AG04449 (cell line): Measurements from ENCODE around the gene SNHG17.
A peak's percentile ranks its signal among the peaks of the same experiment; 100 is the strongest.

ENCODE experiments used
- CTCF ChIA-PET: fragments of 350-600 bp; formaldehyde crosslinking; extraction: SDS; loops from one replicate; lab custom pipeline; 2021; ENCODE audit warnings: antibody characterized with exemption; lab: Yijun Ruan, JAX
- POLR2A ChIA-PET: fragments of 400-600, 350-600 bp; formaldehyde crosslinking; extraction: SDS; loops from one replicate; lab custom pipeline; 2020; ENCODE audit warnings: antibody characterized with exemption, inconsistent platforms; lab: Yijun Ruan, JAX
- DNase-seq: peaks from one replicate; pipeline ENCODE4 v3.0.0-alpha.2; 2010; ENCODE audit warnings: low read depth, low spot score
- H3K4me3 ChIP-seq: 2 replicates; pipeline ENCODE4 v1.5.1; 2011; ENCODE audit warnings: low read depth, mild to moderate bottlenecking, control low read depth, low read length
- TF ChIP-seq, protein P1 (sequence below): IDR thresholded peaks from one replicate; pipeline ENCODE4 v1.5.1; 2011; ENCODE audit warnings: mild to moderate bottlenecking, moderate library complexity, low read length, control low read depth, inconsistent platforms; ENCODE audit not compliant: insufficient read depth; ENCODE audit errors: missing control alignments

The SNHG17 gene

DNA sequence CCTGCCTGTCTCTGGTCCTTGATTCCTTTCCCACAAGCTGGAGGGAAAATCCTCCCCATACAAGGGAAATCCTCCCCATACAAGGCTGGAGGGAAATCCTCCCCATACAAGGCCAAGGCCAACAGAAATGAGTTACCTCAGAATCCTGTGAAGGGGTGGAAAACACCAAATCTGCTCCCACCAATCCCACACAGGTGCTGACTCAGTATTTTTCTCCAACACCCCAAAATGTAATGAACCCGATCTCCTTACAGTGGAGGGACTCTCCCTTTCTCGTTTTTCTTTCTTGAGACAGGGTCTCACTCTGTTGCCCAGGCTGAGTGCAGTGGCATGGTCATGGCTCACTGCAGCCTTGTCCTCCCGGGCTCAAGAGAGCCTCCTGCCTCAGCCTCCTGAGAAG is 6.3 kb downstream of the SNHG17 start:
- ChIA-PET CTCF (interaction anchor here (10.8 kb wide), 1 partner anchor 17 kb away, joined by 268 read pairs; no protein-coding TSS in a partner anchor), POLR2A (no interaction called here)
- DNase-seq, result no peak
- H3K4me3 ChIP-seq, result no peak overlapping the region
- TF ChIP-seq, protein P1, sequence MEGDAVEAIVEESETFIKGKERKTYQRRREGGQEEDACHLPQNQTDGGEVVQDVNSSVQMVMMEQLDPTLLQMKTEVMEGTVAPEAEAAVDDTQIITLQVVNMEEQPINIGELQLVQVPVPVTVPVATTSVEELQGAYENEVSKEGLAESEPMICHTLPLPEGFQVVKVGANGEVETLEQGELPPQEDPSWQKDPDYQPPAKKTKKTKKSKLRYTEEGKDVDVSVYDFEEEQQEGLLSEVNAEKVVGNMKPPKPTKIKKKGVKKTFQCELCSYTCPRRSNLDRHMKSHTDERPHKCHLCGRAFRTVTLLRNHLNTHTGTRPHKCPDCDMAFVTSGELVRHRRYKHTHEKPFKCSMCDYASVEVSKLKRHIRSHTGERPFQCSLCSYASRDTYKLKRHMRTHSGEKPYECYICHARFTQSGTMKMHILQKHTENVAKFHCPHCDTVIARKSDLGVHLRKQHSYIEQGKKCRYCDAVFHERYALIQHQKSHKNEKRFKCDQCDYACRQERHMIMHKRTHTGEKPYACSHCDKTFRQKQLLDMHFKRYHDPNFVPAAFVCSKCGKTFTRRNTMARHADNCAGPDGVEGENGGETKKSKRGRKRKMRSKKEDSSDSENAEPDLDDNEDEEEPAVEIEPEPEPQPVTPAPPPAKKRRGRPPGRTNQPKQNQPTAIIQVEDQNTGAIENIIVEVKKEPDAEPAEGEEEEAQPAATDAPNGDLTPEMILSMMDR, result no peak

DNA sequence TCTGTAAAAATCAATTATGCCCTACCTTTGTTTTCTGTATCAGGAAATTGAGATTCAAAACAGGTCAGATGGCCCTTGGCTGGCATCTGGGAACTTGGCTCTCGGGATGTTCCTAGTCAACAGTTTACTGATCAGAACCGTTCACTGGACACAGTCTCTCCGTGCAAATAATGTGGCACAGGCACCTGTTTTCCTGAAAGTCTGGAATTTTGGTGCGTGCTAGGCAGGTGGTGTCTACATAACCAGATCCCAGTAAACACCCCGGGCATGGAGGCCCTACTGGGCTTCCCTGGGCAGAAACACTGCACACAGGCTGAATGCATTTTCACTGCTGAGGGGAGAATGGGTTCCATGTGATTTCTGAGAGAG is 7.5 kb downstream of the SNHG17 start:
- POLR2A ChIA-PET, result interaction anchor here (1.1 kb wide), 1 partner anchor 19 kb away, joined by 3 read pairs; no protein-coding TSS in a partner anchor
- CTCF ChIA-PET, result interaction anchor here (1.3 to 10.8 kb wide), 3 partner anchors 7 to 18 kb away, joined by 4 to 268 read pairs (median 38); partner anchors contain the start of gene SNHG17
- TF ChIP-seq, protein P1, result no peak
- DNase-seq, result no peak
- no peak overlapping the region for H3K4me3 ChIP-seq

DNA sequence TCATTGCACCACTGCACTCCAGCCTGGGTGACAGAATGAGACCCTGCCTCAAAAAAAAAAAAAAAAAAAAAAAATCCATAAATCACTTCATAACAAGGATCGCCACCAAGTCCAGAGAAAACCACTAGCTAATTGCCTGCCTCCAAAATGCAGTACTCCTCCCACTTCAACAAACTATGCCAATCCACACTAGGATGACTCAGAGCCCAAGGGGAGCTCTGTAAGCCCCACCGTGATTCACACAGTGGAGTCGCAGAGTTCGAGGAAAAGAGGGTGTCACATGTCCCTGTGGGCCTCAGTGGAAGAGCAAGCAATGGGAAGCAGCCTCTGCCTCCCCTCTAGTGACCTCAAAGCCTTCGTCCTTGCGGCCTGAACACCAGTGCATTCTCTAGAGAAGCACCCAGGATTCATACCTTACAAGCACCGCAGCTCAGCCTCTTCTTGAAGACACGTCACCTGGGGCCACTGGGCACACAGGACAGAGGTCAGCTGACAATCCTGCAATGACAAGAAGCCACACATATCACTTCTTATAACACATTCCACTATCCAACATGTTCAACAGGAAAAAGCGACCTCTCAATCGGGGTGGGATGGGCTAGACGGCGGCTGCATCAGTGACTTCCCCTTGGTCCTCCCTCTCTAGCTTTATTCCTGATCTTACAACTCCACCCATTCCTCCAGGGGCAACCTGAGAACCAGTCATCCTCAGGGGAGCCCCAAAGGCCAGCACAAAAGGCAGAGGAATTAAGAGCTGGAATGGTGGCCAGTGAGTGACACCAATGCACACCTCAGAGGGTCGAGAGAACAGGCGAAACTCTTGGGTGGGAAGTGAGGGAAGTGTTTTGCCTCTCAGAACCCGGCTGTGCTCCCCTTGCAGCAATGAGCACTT is 8.9 kb downstream of the SNHG17 start:
- DNase-seq, result peak; percentile 66
- no peak overlapping the region for H3K4me3 ChIP-seq
- TF ChIP-seq, protein P1, result no peak
- ChIA-PET CTCF (interaction anchor here (1.0 to 10.8 kb wide), 5 partner anchors 9 to 19 kb away, joined by 4 to 268 read pairs (median 5); partner anchors contain the start of gene SNHG17), POLR2A (interaction anchor here (0.5 to 2.4 kb wide), 5 partner anchors 8 to 1796 kb away, joined by 3 to 31 read pairs (median 6); partner anchors contain the start of gene SNHG17)

DNA sequence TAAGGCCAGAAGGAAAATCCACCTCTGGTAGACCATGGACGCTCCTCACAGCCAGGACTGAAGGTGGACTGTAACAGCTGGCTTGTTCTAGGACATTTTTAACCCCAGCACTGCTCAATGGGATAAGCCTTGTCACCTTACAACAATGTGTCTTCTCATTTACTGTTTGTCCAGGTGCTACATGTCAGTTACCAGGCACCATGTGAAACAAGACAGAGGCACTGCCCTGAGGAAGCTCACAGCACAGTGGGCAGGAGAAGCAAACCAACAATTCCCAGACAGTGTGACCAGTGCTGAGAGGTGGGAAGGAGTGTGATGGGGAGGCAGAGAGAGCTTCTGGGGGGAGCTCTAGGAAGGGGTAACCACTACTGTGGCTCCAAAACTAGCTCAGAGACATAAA is 10.7 kb downstream of the SNHG17 start:
- TF ChIP-seq, protein P1, result no peak
- DNase-seq, result no peak
- ChIA-PET POLR2A (no interaction called here), CTCF (interaction anchor here (0.9 to 5.4 kb wide), 4 partner anchors 10 to 22 kb away, joined by 3 to 38 read pairs (median 5); partner anchors contain the start of gene SNHG17)
- no peak overlapping the region for H3K4me3 ChIP-seq

DNA sequence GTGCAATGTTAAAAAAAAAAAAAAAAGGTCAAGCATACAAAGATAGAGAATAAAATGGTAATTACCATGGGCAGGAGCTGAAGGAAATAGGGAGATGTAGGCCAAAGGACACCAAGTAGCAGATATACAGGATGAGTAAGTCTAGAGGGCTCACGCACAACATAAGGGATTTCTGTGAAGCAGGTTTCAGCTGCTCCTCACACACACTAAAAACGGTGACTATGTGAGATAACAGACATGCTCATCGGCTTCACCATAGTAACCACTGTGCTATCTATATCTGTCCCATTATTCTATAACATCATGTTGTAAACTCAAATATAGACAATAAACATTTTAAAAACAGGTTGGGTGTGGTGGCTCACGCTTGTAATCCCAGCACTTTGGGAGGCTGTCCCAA is 11.6 kb downstream of the SNHG17 start:
- TF ChIP-seq, protein P1, result no peak
- ChIA-PET CTCF (interaction anchor here (1.4 to 5.4 kb wide), 2 partner anchors 11 to 15 kb away, joined by 3 to 38 read pairs; partner anchors contain the start of gene SNHG17), POLR2A (no interaction called here)
- H3K4me3 ChIP-seq, result no peak overlapping the region
- DNase-seq, result no peak

DNA sequence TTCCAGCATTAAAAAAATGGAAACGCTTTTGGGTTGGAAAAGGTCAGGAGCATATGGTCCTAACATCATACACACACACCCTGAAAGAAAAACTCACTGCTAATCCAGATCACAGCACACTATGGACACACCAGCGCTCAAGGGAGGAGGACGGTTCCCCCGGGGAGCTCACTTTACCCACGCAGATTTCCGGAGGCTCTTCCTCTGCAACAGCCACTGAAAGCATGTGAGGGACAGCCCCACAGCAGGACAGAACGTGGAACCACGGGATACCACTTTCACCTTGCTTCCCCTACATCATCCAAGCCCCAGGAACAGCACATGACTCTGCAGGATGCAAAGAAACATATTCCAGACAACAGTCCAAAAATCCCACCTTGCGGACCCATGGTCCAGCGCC is 13.2 kb downstream of the SNHG17 start:
- no peak overlapping the region for H3K4me3 ChIP-seq
- no peak for DNase-seq
- TF ChIP-seq, protein P1, result no peak
- ChIA-PET POLR2A (no interaction called here), CTCF (interaction anchor here (2.0 to 2.2 kb wide), 2 partner anchors 14 to 25 kb away, joined by 6 to 11 read pairs; partner anchors contain the start of gene SNHG17)
